ENCODE results near the gene KRTAP12-4. TPM values are rescaled to one million over a fixed set of nuclear protein-coding genes. Genes with fewer than 3 reads are reported as not detected.
A peak's percentile ranks its signal among the peaks of the same experiment; 100 is the strongest.
"Not testable (repeated sequence)": the region's sequence is repeated elsewhere in the genome, so short reads cannot be mapped to it uniquely, and the experiment has no call there.

Gene KRTAP12-4
- total and polyA plus RNA-seq, 7 donors = not detected

- no peak for TF ChIP-seq CTCF (IDR thresholded peaks at IDR 0.05)
- no peak overlapping the region for H3K27ac ChIP-seq
- ATAC-seq = no peak
- H3K9me3 ChIP-seq = peaks cover 15% of the 10 kb centered on the region
- WGBS, 3 donors = 15 to 27% (median 21%) methylated on average over 34 to 35 of the region's 35 CpGs
- no peaks in the 10 kb centered on the region for H3K4me1 ChIP-seq
- no peaks in the 10 kb centered on the region for H3K36me3 ChIP-seq (ENCODE audit: insufficient read depth in 1 of 2, low read depth in 1 of 2)
- no peak overlapping the region for H3K4me3 ChIP-seq
- DNase-seq = no peak
- peaks cover 5 to 62% (median 28%) of the 10 kb centered on the region in 3 donors for H3K27me3 ChIP-seq (ENCODE audit: insufficient read depth in 3 of 3, low read length in 2 of 3)
- intact Hi-C loops (cut with DNase I) = no loop called here
Measured at GRCh38 chr21:44697811-44698734, 43.6 kb upstream of the KRTAP12-4 start.

- H3K4me1 ChIP-seq; H3K36me3 ChIP-seq (ENCODE audit: insufficient read depth in 1 of 2, low read depth in 1 of 2); H3K27ac ChIP-seq; ATAC-seq; DNase-seq; H3K4me3 ChIP-seq; intact Hi-C loops (cut with DNase I): not testable (repeated sequence)
- H3K9me3 ChIP-seq = peaks cover 22% of the 10 kb centered on the region
- peaks cover 5 to 55% (median 24%) of the 10 kb centered on the region in 3 donors for H3K27me3 ChIP-seq (ENCODE audit: insufficient read depth in 3 of 3, low read length in 2 of 3)
- WGBS, 3 donors = 24 to 39% (median 25%) methylated on average over 16 to 21 of the region's 21 CpGs
Measured at GRCh38 chr21:44697172-44697810, 42.8 kb upstream of the KRTAP12-4 start, which contains the start of gene KRTAP10-12. TSS of gene KRTAP10-12 (plus strand) at chr21:44697172. CDS start at chr21:44697202, 30 bp downstream.

GRCh38 chr21:44696572-44696971 lies 42.1 kb upstream of the KRTAP12-4 start:
- no peak for TF ChIP-seq CTCF (IDR thresholded peaks at IDR 0.05)
- Histone ChIP-seq H3K4me3 (no peak overlapping the region), H3K27ac (no peak overlapping the region), H3K9me3 (peaks cover 22% of the 10 kb centered on the region), H3K27me3 (ENCODE audit: insufficient read depth in 3 of 3, low read length in 2 of 3) (peaks cover 5 to 50% (median 20%) of the 10 kb centered on the region in 3 donors), H3K36me3 (ENCODE audit: insufficient read depth in 1 of 2, low read depth in 1 of 2) (no peaks in the 10 kb centered on the region), H3K4me1 (no peaks in the 10 kb centered on the region)
- intact Hi-C loops (cut with DNase I) = no loop called here
- DNase-seq = no peak
- WGBS, 3 donors = 67 to 71% (median 69%) methylated on average over 10 of the region's 10 CpGs
- ATAC-seq = no peak

GRCh38 chr21:44695641-44696040 lies 41.2 kb upstream of the KRTAP12-4 start:
- no peak overlapping the region for H3K27ac ChIP-seq
- no peaks in the 10 kb centered on the region for H3K4me1 ChIP-seq
- no peaks in the 10 kb centered on the region for H3K36me3 ChIP-seq (ENCODE audit: insufficient read depth in 1 of 2, low read depth in 1 of 2)
- H3K27me3 ChIP-seq (ENCODE audit: insufficient read depth in 3 of 3, low read length in 2 of 3) = peaks cover 5 to 40% (median 15%) of the 10 kb centered on the region in 3 donors
- ATAC-seq (no peak), DNase-seq (no peak)
- no peak overlapping the region for H3K4me3 ChIP-seq
- TF ChIP-seq CTCF (IDR thresholded peaks at IDR 0.05) = no peak
- 72 to 78% (median 73%) methylated on average over 8 of the region's 8 CpGs for WGBS, 3 donors
- peaks cover 22% of the 10 kb centered on the region for H3K9me3 ChIP-seq
- intact Hi-C loops (cut with DNase I) = no loop called here

- Histone ChIP-seq H3K36me3 (ENCODE audit: insufficient read depth in 1 of 2, low read depth in 1 of 2) (no peaks in the 10 kb centered on the region), H3K27ac (no peak overlapping the region), H3K4me1 (no peaks in the 10 kb centered on the region), H3K9me3 (peaks cover 22% of the 10 kb centered on the region), H3K4me3 (no peak overlapping the region), H3K27me3 (ENCODE audit: insufficient read depth in 3 of 3, low read length in 2 of 3) (peaks cover 5 to 38% (median 13%) of the 10 kb centered on the region in 3 donors)
- DNase-seq (peak in 1 of 2 donors; percentile 28), ATAC-seq (no peak)
- 54 to 63% (median 61%) methylated on average over 8 of the region's 8 CpGs for WGBS, 3 donors
- TF ChIP-seq CTCF (IDR thresholded peaks at IDR 0.05) = no peak
- intact Hi-C loops (cut with DNase I) = no loop called here
Measured at GRCh38 chr21:44695184-44695583, 40.7 kb upstream of the KRTAP12-4 start.
